ENCODE measurements around the gene SH3RF1.

Gene SH3RF1

DNA sequence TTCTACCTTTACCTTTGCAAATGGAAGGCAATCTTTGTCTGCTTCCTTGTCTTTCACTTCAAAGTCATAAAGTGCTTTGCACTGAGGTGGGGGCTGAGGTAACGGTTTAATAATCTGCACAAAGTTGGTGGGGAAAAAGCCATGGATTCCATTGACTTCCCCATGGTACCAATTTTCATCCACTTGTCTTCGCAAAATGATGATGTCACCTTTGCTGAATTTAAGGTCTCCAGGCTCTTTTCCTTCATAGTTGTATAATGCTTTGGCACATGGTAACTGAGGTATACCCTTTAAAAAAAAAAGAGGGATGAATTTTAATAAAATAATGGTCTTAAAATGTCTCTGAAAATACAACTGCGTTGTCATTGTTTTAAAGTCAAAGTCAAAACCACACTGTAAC is 114.4 kb downstream of the SH3RF1 start:
- no peaks in the 10 kb centered on the region for H3K4me1 Mint-ChIP-seq (ENCODE audit: low read depth)
- no peaks in the 10 kb centered on the region for H3K9me3 Mint-ChIP-seq
- H3K4me3 Mint-ChIP-seq = no peak overlapping the region
- H3K27me3 Mint-ChIP-seq (ENCODE audit: low read depth) = peaks cover 5% of the 10 kb centered on the region
- H3K36me3 Mint-ChIP-seq (ENCODE audit: low read depth) = no peaks in the 10 kb centered on the region
- no peak for DNase-seq (ENCODE audit: low spot score)
- no peak overlapping the region for H3K27ac Mint-ChIP-seq

GRCh38 chr4:169154121-169154520 is 116.6 kb downstream of the SH3RF1 start:
- H3K4me1 Mint-ChIP-seq (ENCODE audit: low read depth) = no peaks in the 10 kb centered on the region
- H3K36me3 Mint-ChIP-seq (ENCODE audit: low read depth) = no peaks in the 10 kb centered on the region
- H3K9me3 Mint-ChIP-seq = no peaks in the 10 kb centered on the region
- no peak for DNase-seq (ENCODE audit: low spot score)
- no peak overlapping the region for H3K27ac Mint-ChIP-seq
- peaks cover 5% of the 10 kb centered on the region for H3K27me3 Mint-ChIP-seq (ENCODE audit: low read depth)
- no peak overlapping the region for H3K4me3 Mint-ChIP-seq

GRCh38 chr4:169153481-169154087 is 117.2 kb downstream of the SH3RF1 start:
- Mint-ChIP-seq H3K27me3 (ENCODE audit: low read depth) (peaks cover 5% of the 10 kb centered on the region), H3K9me3 (no peaks in the 10 kb centered on the region), H3K36me3 (ENCODE audit: low read depth) (no peaks in the 10 kb centered on the region), H3K4me3 (no peak overlapping the region), H3K4me1 (ENCODE audit: low read depth) (no peaks in the 10 kb centered on the region), H3K27ac (no peak overlapping the region)
- no peak for DNase-seq (ENCODE audit: low spot score)

DNA sequence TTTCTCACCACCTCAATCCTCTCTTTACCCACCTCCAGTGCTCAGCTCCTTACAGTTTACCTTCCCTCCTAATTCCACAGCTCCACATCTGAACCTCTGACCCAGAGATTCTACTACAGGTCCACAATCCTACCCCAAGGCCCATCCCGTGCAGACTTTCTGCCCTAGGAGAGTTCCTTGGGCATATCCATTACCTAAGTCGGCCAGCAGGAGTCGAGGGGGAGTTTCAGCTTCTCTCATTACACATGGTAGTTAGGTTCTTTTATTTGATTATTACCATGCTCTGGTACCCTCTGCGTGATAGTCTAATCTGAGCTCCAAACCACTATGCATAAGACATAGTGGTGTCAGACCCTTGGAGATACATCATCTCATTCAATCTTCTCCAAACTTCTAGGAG is 117.9 kb downstream of the SH3RF1 start:
- H3K9me3 Mint-ChIP-seq = no peaks in the 10 kb centered on the region
- DNase-seq (ENCODE audit: low spot score) = no peak
- H3K36me3 Mint-ChIP-seq (ENCODE audit: low read depth) = no peaks in the 10 kb centered on the region
- no peak overlapping the region for H3K27ac Mint-ChIP-seq
- no peaks in the 10 kb centered on the region for H3K4me1 Mint-ChIP-seq (ENCODE audit: low read depth)
- peaks cover 5% of the 10 kb centered on the region for H3K27me3 Mint-ChIP-seq (ENCODE audit: low read depth)
- H3K4me3 Mint-ChIP-seq = no peak overlapping the region

GRCh38 chr4:169152098-169152497 is 118.7 kb downstream of the SH3RF1 start:
- Mint-ChIP-seq H3K9me3 (no peaks in the 10 kb centered on the region), H3K27me3 (ENCODE audit: low read depth) (peaks cover 5% of the 10 kb centered on the region), H3K36me3 (ENCODE audit: low read depth) (no peaks in the 10 kb centered on the region), H3K27ac (no peak overlapping the region), H3K4me3 (no peak overlapping the region), H3K4me1 (ENCODE audit: low read depth) (no peaks in the 10 kb centered on the region)
- DNase-seq (ENCODE audit: low spot score) = no peak

DNA sequence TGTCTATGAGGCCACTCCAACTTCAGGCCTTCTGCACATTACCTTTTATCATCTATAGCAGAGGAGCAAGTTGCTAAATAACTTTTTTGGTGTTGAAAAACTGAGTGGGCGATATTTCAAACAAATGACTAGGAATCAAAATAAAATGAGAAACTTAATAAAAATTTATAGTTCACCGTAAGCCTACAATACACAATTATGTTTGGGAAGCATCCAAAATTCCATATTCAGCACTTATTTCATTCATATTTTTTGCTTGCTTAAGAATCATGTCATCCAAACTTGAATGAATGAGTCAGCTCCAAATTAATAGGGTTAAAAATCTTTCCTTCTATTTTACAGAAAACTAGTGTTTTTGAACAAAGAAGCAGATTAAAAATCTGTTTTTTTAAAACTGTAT is 119.1 kb downstream of the SH3RF1 start:
- Mint-ChIP-seq H3K4me3 (no peak overlapping the region), H3K9me3 (no peaks in the 10 kb centered on the region), H3K27me3 (ENCODE audit: low read depth) (peaks cover 5% of the 10 kb centered on the region), H3K27ac (no peak overlapping the region), H3K4me1 (ENCODE audit: low read depth) (no peaks in the 10 kb centered on the region), H3K36me3 (ENCODE audit: low read depth) (no peaks in the 10 kb centered on the region)
- no peak for DNase-seq (ENCODE audit: low spot score)

DNA sequence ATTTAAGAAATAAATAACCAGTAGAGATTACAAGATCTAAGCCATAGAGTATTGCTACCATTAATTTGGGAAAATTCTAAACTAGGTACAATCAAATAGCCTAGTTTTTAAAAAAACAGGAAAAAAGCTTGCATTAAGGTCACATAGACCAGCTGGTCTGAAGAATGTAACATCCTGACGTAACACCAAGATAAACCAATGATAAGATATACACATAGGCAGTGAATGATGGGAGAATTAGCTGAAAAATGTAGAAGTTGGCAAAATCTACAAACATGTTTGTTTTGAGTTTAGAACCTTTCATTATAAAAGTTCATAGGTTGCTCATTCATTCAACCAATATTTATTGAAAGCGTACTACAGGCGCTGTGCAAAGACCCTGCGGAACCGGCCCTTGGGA is 120.0 kb downstream of the SH3RF1 start:
- no peak overlapping the region for H3K27ac Mint-ChIP-seq
- no peaks in the 10 kb centered on the region for H3K4me1 Mint-ChIP-seq (ENCODE audit: low read depth)
- peaks cover 5% of the 10 kb centered on the region for H3K27me3 Mint-ChIP-seq (ENCODE audit: low read depth)
- DNase-seq (ENCODE audit: low spot score) = no peak
- no peaks in the 10 kb centered on the region for H3K36me3 Mint-ChIP-seq (ENCODE audit: low read depth)
- no peak overlapping the region for H3K4me3 Mint-ChIP-seq
- no peaks in the 10 kb centered on the region for H3K9me3 Mint-ChIP-seq

- no peaks in the 10 kb centered on the region for H3K4me1 Mint-ChIP-seq (ENCODE audit: low read depth)
- no peak overlapping the region for H3K27ac Mint-ChIP-seq
- H3K27me3 Mint-ChIP-seq (ENCODE audit: low read depth) = no peaks in the 10 kb centered on the region
- no peak overlapping the region for H3K4me3 Mint-ChIP-seq
- no peak for DNase-seq (ENCODE audit: low spot score)
- H3K36me3 Mint-ChIP-seq (ENCODE audit: low read depth) = no peaks in the 10 kb centered on the region
- H3K9me3 Mint-ChIP-seq = no peaks in the 10 kb centered on the region
Observed at GRCh38 chr4:169148885-169149284, 121.9 kb downstream of the SH3RF1 start.

- DNase-seq (ENCODE audit: low spot score) = no peak
- Mint-ChIP-seq H3K9me3 (no peaks in the 10 kb centered on the region), H3K4me3 (no peak overlapping the region), H3K27ac (no peak overlapping the region), H3K4me1 (ENCODE audit: low read depth) (no peaks in the 10 kb centered on the region), H3K36me3 (ENCODE audit: low read depth) (no peaks in the 10 kb centered on the region), H3K27me3 (ENCODE audit: low read depth) (no peaks in the 10 kb centered on the region)
Observed at GRCh38 chr4:169147191-169147590, 123.6 kb downstream of the SH3RF1 start.

- no peak for DNase-seq (ENCODE audit: low spot score)
- no peak overlapping the region for H3K4me3 Mint-ChIP-seq
- no peaks in the 10 kb centered on the region for H3K36me3 Mint-ChIP-seq (ENCODE audit: low read depth)
- no peak overlapping the region for H3K27ac Mint-ChIP-seq
- peaks cover 4% of the 10 kb centered on the region for H3K27me3 Mint-ChIP-seq (ENCODE audit: low read depth)
- no peaks in the 10 kb centered on the region for H3K4me1 Mint-ChIP-seq (ENCODE audit: low read depth)
- H3K9me3 Mint-ChIP-seq = no peaks in the 10 kb centered on the region
Observed at GRCh38 chr4:169144061-169144600, 126.6 kb downstream of the SH3RF1 start.

GRCh38 chr4:169143335-169143734 is 127.4 kb downstream of the SH3RF1 start:
- H3K9me3 Mint-ChIP-seq = no peaks in the 10 kb centered on the region

GRCh38 chr4:169142906-169143305 is 127.8 kb downstream of the SH3RF1 start:
- no peaks in the 10 kb centered on the region for H3K9me3 Mint-ChIP-seq
- DNase-seq (ENCODE audit: low spot score) = no peak
- no peaks in the 10 kb centered on the region for H3K4me1 Mint-ChIP-seq (ENCODE audit: low read depth)
- H3K27me3 Mint-ChIP-seq (ENCODE audit: low read depth) = peaks cover 4% of the 10 kb centered on the region
- no peak overlapping the region for H3K4me3 Mint-ChIP-seq
- no peaks in the 10 kb centered on the region for H3K36me3 Mint-ChIP-seq (ENCODE audit: low read depth)
- H3K27ac Mint-ChIP-seq = no peak overlapping the region

More at GRCh38 chr4:169143335-169143734, 127.4 kb downstream of the SH3RF1 start:
- Mint-ChIP-seq H3K27ac (no peak overlapping the region), H3K4me1 (ENCODE audit: low read depth) (no peaks in the 10 kb centered on the region), H3K27me3 (ENCODE audit: low read depth) (peaks cover 4% of the 10 kb centered on the region), H3K4me3 (no peak overlapping the region), H3K36me3 (ENCODE audit: low read depth) (no peaks in the 10 kb centered on the region)
- no peak for DNase-seq (ENCODE audit: low spot score)

- no peaks in the 10 kb centered on the region for H3K4me1 Mint-ChIP-seq (ENCODE audit: low read depth)
- peaks cover 4% of the 10 kb centered on the region for H3K27me3 Mint-ChIP-seq (ENCODE audit: low read depth)
- H3K4me3 Mint-ChIP-seq = no peak overlapping the region
- DNase-seq (ENCODE audit: low spot score) = no peak
- H3K27ac Mint-ChIP-seq = no peak overlapping the region
- no peaks in the 10 kb centered on the region for H3K9me3 Mint-ChIP-seq
- no peaks in the 10 kb centered on the region for H3K36me3 Mint-ChIP-seq (ENCODE audit: low read depth)
Observed at GRCh38 chr4:169142391-169142790, 128.4 kb downstream of the SH3RF1 start.

DNA sequence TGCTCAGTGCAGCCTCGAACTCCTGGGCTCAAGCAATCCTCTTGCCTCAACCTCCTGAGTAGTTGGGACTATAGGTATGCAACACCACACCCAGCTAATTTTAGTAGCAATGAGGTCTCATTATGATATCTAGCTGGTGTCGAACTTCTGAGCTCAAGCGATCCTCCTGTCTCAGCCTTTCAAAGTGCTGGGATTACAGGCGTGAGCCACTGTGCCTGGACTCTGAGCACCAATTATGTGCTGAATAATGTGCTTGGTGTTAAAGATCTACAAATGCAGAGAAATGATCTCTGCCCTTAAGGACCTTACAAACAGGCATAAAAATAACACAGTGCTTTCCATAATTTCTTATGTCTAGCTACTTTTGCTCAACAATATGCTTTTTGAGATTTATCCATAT is 131.7 kb downstream of the SH3RF1 start:
- no peaks in the 10 kb centered on the region for H3K36me3 Mint-ChIP-seq (ENCODE audit: low read depth)
- no peaks in the 10 kb centered on the region for H3K9me3 Mint-ChIP-seq
- H3K4me3 Mint-ChIP-seq = no peak overlapping the region
- no peak for DNase-seq (ENCODE audit: low spot score)
- no peaks in the 10 kb centered on the region for H3K4me1 Mint-ChIP-seq (ENCODE audit: low read depth)
- H3K27me3 Mint-ChIP-seq (ENCODE audit: low read depth) = peaks cover 4% of the 10 kb centered on the region
- no peak overlapping the region for H3K27ac Mint-ChIP-seq

DNA sequence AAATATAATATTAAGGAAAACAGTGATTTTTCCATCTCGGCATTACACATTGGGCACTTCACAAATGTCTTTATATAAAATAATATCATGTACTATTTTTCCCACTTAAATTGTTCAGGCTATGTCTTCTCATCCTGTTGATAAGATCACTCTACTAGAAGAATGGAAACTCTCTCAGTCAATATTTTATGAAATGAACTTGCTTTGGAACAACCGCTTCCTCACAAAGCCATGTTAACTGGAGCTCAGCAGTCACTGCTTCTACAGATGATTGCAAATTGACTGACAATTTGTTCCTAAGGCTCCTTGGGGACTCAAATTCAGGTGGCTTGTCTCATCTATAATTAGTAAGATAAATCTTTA is 133.2 kb downstream of the SH3RF1 start:
- H3K27ac Mint-ChIP-seq = no peak overlapping the region
- H3K36me3 Mint-ChIP-seq (ENCODE audit: low read depth) = no peaks in the 10 kb centered on the region
- no peaks in the 10 kb centered on the region for H3K9me3 Mint-ChIP-seq
- no peaks in the 10 kb centered on the region for H3K4me1 Mint-ChIP-seq (ENCODE audit: low read depth)
- H3K27me3 Mint-ChIP-seq (ENCODE audit: low read depth) = peaks cover 4% of the 10 kb centered on the region
- H3K4me3 Mint-ChIP-seq = no peak overlapping the region
- no peak for DNase-seq (ENCODE audit: low spot score)

Data from T-helper 2 cell treated with Interferon-gamma antibody and Interleukin-4, amounts not matched to agents 5 μg/mL and 100 μg/mL, for 36 hours (primary cell).